KOPT-K1 (cell line): ENCODE data around the gene TMEM151B.
"Not testable (repeated sequence)": the region's sequence is repeated elsewhere in the genome, so short reads cannot be mapped to it uniquely, and the experiment has no call there.

Experiments
- H3K27ac ChIP-seq: fragments of 200-600 bp; sonication (generic); 2 replicates; pipeline ENCODE4 v1.5.1; 2016; ENCODE audit warnings: antibody characterized with exemption, mild to moderate bottlenecking, low read depth, low read length; ENCODE audit not compliant: poor library complexity, severe bottlenecking
- H3K36me3 ChIP-seq: fragments of 200-600 bp; sonication (generic); 2 replicates; pipeline ENCODE4 v1.5.1; 2017; ENCODE audit warnings: antibody characterized with exemption, mild to moderate bottlenecking, low read length, moderate library complexity; ENCODE audit not compliant: insufficient read depth
- H3K9me3 ChIP-seq: fragments of 200-600 bp; sonication (generic); 2 replicates; pipeline ENCODE4 v1.5.1; 2017; ENCODE audit warnings: antibody characterized with exemption, low read length, mild to moderate bottlenecking; ENCODE audit not compliant: insufficient read depth, poor library complexity, severe bottlenecking

TMEM151B gene

GRCh38 chr6:44228433-44228832 lies 41.8 kb upstream of the TMEM151B start:
- Histone ChIP-seq H3K9me3 (no peaks in the 10 kb centered on the region), H3K27ac (no peak overlapping the region), H3K36me3 (peaks cover 69% of the 10 kb centered on the region)

- Histone ChIP-seq H3K36me3 (peaks cover 73% of the 10 kb centered on the region), H3K9me3 (no peaks in the 10 kb centered on the region), H3K27ac (no peak overlapping the region)
Measured at GRCh38 chr6:44228836-44229235, 41.4 kb upstream of the TMEM151B start.

GRCh38 chr6:44229376-44230033 lies 40.7 kb upstream of the TMEM151B start:
- Histone ChIP-seq H3K27ac (no peak overlapping the region), H3K9me3 (no peaks in the 10 kb centered on the region), H3K36me3 (peaks cover 79% of the 10 kb centered on the region)

GRCh38 chr6:44230034-44230675 lies 40.1 kb upstream of the TMEM151B start:
- no peaks in the 10 kb centered on the region for H3K9me3 ChIP-seq
- H3K27ac ChIP-seq: no peak overlapping the region
- peaks cover 86% of the 10 kb centered on the region for H3K36me3 ChIP-seq

GRCh38 chr6:44231426-44231825 lies 38.8 kb upstream of the TMEM151B start:
- not testable (repeated sequence) for H3K9me3 ChIP-seq, H3K27ac ChIP-seq
- H3K36me3 ChIP-seq: peaks cover 94% of the 10 kb centered on the region

DNA sequence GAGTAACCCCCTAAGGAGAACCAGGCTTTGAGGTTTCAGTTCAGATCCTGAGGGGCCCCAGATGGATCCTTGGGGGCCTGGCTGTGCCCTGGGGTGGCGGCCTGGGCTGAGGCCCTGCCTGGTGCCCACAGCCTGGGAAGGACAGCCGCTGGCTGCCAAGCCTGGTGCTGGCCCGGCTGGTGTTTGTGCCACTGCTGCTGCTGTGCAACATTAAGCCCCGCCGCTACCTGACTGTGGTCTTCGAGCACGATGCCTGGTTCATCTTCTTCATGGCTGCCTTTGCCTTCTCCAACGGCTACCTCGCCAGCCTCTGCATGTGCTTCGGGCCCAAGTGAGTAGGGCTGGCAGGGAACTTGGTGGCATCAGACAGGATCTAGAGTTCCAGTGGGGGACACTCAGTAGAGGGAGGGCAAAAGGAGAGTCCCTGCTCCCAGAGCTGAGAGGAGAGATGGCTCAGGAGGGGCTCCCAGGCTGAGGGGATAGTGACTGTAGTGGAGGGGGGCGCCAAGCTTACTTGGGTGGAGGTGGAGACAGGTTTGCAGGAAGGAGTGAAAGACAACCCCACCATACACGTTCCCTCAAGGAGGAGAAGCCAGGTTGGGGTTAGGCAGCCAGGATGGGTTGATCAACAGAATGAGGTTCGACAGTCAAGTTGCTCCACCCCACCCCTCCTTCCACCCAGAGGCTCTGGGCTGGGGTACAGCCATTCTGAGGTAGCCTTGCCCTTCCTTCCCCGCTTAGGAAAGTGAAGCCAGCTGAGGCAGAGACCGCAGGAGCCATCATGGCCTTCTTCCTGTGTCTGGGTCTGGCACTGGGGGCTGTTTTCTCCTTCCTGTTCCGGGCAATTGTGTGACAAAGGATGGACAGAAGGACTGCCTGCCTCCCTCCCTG lies 37.3 kb upstream of the TMEM151B start:
- Histone ChIP-seq H3K27ac (no peak overlapping the region), H3K9me3 (no peaks in the 10 kb centered on the region), H3K36me3 (peaks cover 95% of the 10 kb centered on the region)

DNA sequence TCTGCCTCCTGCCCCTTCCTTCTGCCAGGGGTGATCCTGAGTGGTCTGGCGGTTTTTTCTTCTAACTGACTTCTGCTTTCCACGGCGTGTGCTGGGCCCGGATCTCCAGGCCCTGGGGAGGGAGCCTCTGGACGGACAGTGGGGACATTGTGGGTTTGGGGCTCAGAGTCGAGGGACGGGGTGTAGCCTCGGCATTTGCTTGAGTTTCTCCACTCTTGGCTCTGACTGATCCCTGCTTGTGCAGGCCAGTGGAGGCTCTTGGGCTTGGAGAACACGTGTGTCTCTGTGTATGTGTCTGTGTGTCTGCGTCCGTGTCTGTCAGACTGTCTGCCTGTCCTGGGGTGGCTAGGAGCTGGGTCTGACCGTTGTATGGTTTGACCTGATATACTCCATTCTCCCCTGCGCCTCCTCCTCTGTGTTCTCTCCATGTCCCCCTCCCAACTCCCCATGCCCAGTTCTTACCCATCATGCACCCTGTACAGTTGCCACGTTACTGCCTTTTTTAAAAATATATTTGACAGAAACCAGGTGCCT lies 36.6 kb upstream of the TMEM151B start:
- no peak overlapping the region for H3K27ac ChIP-seq
- H3K9me3 ChIP-seq: no peaks in the 10 kb centered on the region
- peaks cover 90% of the 10 kb centered on the region for H3K36me3 ChIP-seq

DNA sequence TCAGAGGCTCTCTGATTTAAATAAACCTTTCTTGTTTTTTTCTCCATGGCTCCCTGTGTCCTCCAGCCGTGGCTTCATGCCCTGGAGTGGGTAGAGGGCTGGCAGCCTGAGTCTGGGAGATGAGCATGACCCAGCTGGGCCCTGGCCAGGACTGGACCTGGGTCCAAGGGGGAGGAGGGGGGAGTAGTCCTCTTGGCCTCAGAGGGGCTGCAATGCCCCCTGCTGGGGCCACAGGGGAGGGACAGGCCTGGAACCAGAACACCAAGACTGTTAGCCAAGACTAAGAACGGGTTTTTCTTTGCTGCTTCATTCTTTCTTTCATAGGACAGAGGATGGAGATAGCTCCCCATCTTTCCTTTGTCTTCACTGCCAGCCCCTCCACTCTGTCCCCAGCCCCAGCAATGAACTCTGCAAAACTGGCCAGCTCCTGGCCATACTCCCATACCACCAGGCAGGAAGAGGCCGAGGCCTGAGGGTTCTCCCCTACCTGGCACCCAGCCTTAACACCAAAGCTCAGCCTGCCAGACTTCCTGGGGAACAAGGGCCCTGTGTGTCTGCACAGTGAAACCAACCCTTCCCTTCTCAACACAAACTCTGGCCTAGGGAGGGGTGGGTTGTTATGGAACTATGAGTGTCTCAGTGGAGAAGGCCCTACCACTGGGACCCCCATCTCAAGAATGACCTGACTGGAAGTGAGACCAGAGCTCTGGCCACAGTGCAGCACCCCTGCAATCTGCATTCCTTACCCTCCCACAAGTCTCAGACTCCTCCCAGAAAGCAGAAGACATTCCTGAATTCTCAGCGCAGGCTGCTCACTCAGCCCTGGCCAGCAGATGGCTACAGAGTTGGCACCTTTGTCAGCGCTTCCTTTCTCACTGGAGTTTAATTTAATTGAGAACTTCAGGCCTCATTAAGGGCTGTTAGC lies 35.9 kb upstream of the TMEM151B start:
- Histone ChIP-seq H3K9me3 (no peaks in the 10 kb centered on the region), H3K36me3 (peaks cover 87% of the 10 kb centered on the region), H3K27ac (no peak overlapping the region)

- no peak overlapping the region for H3K27ac ChIP-seq
- H3K36me3 ChIP-seq: peaks cover 78% of the 10 kb centered on the region
- no peaks in the 10 kb centered on the region for H3K9me3 ChIP-seq
Measured at GRCh38 chr6:44235269-44235668, 35.0 kb upstream of the TMEM151B start.

DNA sequence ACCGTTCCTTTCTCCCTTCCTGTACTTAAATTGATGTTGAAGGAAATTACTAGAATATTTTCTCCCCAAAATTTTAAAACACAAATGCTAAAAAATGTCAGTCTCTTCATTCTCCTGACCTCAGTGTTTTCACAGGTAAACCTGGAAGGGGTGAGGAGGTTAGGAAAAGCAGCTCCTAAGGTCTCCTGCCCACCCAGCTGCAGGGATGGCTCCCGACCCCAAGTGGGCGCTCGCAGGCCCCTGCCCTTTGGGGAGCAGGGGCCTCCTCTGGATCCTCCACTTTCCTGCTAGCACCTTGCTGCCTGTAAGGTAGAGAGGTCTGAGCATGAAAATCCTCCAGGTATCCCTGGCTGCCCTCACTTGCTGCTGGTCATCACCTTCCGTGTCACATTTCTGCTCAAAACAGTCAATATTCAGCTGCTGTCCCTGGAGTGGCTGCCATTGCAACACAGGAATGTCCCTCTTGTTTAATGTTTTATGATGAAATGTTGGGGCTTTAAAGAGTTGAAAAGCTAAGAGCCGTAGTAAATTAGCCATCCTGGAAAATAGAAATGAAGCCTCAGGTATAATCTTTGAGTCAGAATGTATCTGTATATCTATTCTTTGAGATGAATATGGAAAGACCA lies 34.2 kb upstream of the TMEM151B start:
- H3K36me3 ChIP-seq: peaks cover 71% of the 10 kb centered on the region
- H3K27ac ChIP-seq: no peak overlapping the region
- H3K9me3 ChIP-seq: no peaks in the 10 kb centered on the region

DNA sequence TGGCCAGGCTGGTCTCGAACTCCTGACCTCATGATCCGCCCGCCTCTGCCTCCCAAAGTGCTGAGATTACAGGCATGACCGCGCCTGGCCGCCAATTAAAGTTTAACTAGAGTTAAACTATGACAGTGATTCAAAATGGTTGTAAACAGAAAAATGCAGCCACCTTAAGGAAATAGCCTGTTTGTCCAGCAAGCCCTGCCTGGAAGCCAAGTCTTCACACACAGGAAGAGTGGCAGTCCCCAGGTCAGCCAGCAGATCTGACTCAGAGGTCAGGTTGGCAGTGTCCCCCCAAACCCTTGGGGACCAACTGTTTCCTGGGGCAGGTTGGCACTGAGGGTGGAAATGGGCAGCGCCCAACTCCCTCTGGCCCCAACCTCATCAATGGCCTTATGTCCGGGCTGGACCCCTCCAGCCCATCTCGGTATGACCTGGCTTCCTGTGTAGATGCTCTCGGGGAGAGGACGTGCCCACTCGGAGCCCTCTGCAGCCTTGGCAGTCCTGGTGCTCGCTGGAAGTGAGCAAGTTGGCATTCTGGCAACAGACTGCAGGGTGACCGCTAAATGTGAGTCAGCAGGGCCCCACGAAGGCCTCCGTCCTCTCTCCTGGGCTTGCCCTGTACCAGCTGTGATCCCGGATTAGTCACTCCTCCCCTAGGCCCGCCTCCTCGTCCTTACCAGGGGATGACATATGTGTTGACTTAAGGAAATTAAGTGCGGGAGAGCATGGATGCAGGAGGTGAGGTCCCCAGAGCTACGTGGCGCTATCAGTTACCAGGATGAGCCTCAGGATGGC lies 33.0 kb upstream of the TMEM151B start:
- no peak overlapping the region for H3K27ac ChIP-seq
- no peaks in the 10 kb centered on the region for H3K9me3 ChIP-seq

GRCh38 chr6:44237813-44238433 lies 32.3 kb upstream of the TMEM151B start:
- Histone ChIP-seq H3K36me3 (peaks cover 51% of the 10 kb centered on the region), H3K27ac (no peak overlapping the region), H3K9me3 (no peaks in the 10 kb centered on the region)

More for the DNA sequence above, 33.0 kb upstream of the TMEM151B start:
- H3K36me3 ChIP-seq: peaks cover 59% of the 10 kb centered on the region

DNA sequence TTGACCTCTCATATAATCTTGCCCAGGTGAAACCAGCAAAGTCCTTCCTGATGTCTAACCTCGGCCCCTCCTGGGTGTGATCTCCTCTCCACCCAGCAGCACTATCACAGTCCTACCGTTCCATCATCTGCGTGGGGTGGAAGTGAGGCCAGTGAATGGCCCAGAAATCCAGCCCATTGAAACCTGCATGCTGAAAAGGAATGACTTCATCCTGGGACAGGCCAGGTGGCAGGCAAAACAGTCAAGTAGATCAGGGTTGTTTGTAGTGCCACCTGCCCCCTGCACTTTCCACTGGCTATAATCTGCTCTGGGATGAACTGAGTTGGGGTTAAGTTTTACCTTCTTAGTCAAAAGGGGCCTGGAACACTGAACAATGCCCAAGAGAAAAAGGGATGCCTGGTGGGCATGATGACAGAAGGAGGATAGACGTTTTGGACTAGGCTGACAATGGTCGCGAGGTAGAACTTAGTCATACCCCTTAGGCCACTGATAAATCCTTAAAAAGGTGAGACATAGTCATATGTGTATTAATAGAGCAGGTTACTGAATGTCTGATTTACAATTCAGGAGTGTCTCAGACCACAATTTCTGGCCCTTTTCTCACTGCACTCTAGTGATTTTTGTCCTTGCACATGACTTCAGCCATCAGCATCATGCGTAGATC lies 31.4 kb upstream of the TMEM151B start:
- H3K36me3 ChIP-seq: peaks cover 42% of the 10 kb centered on the region
- H3K27ac ChIP-seq: no peak overlapping the region
- no peaks in the 10 kb centered on the region for H3K9me3 ChIP-seq
